ENCODE data around the gene AOPEP. TPM values are rescaled to one million over a fixed set of nuclear protein-coding genes. Genes with fewer than 3 reads are reported as not detected.

AOPEP gene
- total and polyA plus RNA-seq, 2 of the 13 experiments (the other 11 are each of a cell fraction or from before 2014, with no cell fraction given) = 22.2 to 41.6 TPM

GRCh38 chr9:94867842-94868312 lies 141.4 kb downstream of the AOPEP start:
- FAIRE-seq = peak; percentile 54
- no TSS peak for BruUV-seq (replicated peaks)
- H2AFZ ChIP-seq (ENCODE audit: low read length) = no peak overlapping the region

More at GRCh38 chr9:94867842-94868312, 141.4 kb downstream of the AOPEP start:
- intact Hi-C loops (cut with micrococcal nuclease; ENCODE audit: unreplicated experiment) = no loop called here
- Histone ChIP-seq H4K20me1 (ENCODE audit: insufficient read depth, low read length) (no peaks in the 10 kb centered on the region), H3K36me3 (replicated peaks in 1 of 2; ENCODE audit: control insufficient read depth in 1 of 2, insufficient read depth in 2 of 2, low read length in 2 of 2) (no peaks in the 10 kb centered on the region; a peak in 1 of 5 replicates), H3K4me2 (ENCODE audit: low read depth, low read length) (peak overlapping the region; percentile 62), H3K9me3 (ENCODE audit: low read length) (no peaks in the 10 kb centered on the region), H3K79me2 (ENCODE audit: insufficient read depth, low read length) (no peaks in the 10 kb centered on the region), H3K4me1 (ENCODE audit: insufficient read depth, low read length) (peaks cover 41% of the 10 kb centered on the region), H3K9ac (ENCODE audit: insufficient read depth, low read depth, low read length) (peak overlapping the region; percentile 55), H3K4me3 (replicated peaks in 1 of 3; ENCODE audit: insufficient read depth in 1 of 3, low read depth in 2 of 3, low read length in 3 of 3) (no peak overlapping the region; a peak in 1 of 6 replicates), H3K27ac (ENCODE audit: extremely low read length, insufficient read depth, low read length) (peak overlapping the region; percentile 68), H3K27me3 (ENCODE audit: control insufficient read depth in 1 of 2, insufficient read depth in 2 of 2, low read length in 2 of 2) (no peaks in the 10 kb centered on the region)
- POLR2A ChIA-PET = no interaction called here
- CTCF ChIA-PET (ENCODE audit: low intra/inter-chr PET ratio, low total read pairs) = no interaction called here
- in situ Hi-C loops (cut with HindIII; ENCODE audit: extremely low pct_ligation_motif_present, low pct_unique_long_range_greater_than_20kb) = no loop called here
- TF ChIP-seq PRDM15 (CRISPR knock-in tag; IDR thresholded peaks at IDR 0.05) (no peak), FOSL2 (CRISPR knock-in tag; IDR thresholded peaks at IDR 0.05) (0 out of 2 replicates have a peak, but pooled peaks have one; percentile 7), CBX2 (IDR thresholded peaks at IDR 0.05; ENCODE audit: low read depth, low read length) (no peak), CBX2 (CRISPR knock-in tag; IDR thresholded peaks at IDR 0.05; ENCODE audit: low read depth) (no peak), HDAC6 (IDR thresholded peaks at IDR 0.05; ENCODE audit: low read depth, low read length) (no peak), ZNF18 (CRISPR knock-in tag; IDR thresholded peaks at IDR 0.05; ENCODE audit: insufficient replicate concordance) (peak; percentile 8), YEATS4 (CRISPR knock-in tag; IDR thresholded peaks at IDR 0.05; ENCODE audit: borderline replicate concordance) (0 out of 2 replicates have a peak, but pooled peaks have one; percentile 8), ASH2L (IDR thresholded peaks at IDR 0.05; ENCODE audit: insufficient read length, low read depth, low read length) (no peak), ZNF124 (CRISPR knock-in tag; IDR thresholded peaks at IDR 0.05) (no peak), ZNF414 (CRISPR knock-in tag; IDR thresholded peaks at IDR 0.05) (no peak), YY1 (IDR thresholded peaks at IDR 0.05; ENCODE audit: insufficient read depth, insufficient replicate concordance, low read depth, low read length) (no peak)
- DNase-seq (ENCODE audit: low spot score) (no peak), ATAC-seq (peak; percentile 51)
- 57% methylated on average over 4 of the region's 4 CpGs for WGBS (ENCODE audit: low lambda C conversion rate)
